ENCODE measurements around the gene DNAJA3.

Gene DNAJA3

GRCh38 chr16:4428500-4428899 lies 2.8 kb downstream of the DNAJA3 start:
- Histone ChIP-seq H3K36me3 (ENCODE audit: control insufficient read depth in 1 of 2, insufficient read depth in 2 of 2, low read length in 2 of 2) (peaks cover 0 to 7% of the 10 kb centered on the region in 2 donors), H3K27ac (ENCODE audit: low read length) (no peak overlapping the region), H3K27me3 (ENCODE audit: low read depth, low read length) (no peaks in the 10 kb centered on the region), H3K4me3 (ENCODE audit: low read depth in 1 of 2, low read length in 2 of 2) (no peak overlapping the region), H3K9me3 (ENCODE audit: control insufficient read depth in 1 of 2, low read length in 2 of 2) (no peaks in the 10 kb centered on the region), H3K4me1 (ENCODE audit: control insufficient read depth in 1 of 2, insufficient read depth in 2 of 2, low read length in 2 of 2) (peaks cover 6 to 18% of the 10 kb centered on the region in 2 donors)

GRCh38 chr16:4431023-4431422 lies 5.4 kb downstream of the DNAJA3 start:
- Histone ChIP-seq H3K4me1 (ENCODE audit: control insufficient read depth in 1 of 2, insufficient read depth in 2 of 2, low read length in 2 of 2) (peaks cover 6 to 14% of the 10 kb centered on the region in 2 donors), H3K27ac (ENCODE audit: low read length) (no peak overlapping the region), H3K36me3 (ENCODE audit: control insufficient read depth in 1 of 2, insufficient read depth in 2 of 2, low read length in 2 of 2) (peaks cover 18 to 19% of the 10 kb centered on the region in 2 donors), H3K27me3 (ENCODE audit: low read depth, low read length) (no peaks in the 10 kb centered on the region), H3K4me3 (ENCODE audit: low read depth in 1 of 2, low read length in 2 of 2) (no peak overlapping the region), H3K9me3 (ENCODE audit: control insufficient read depth in 1 of 2, low read length in 2 of 2) (no peaks in the 10 kb centered on the region)

GRCh38 chr16:4433228-4433627 lies 7.6 kb downstream of the DNAJA3 start:
- H3K9me3 ChIP-seq (ENCODE audit: control insufficient read depth in 1 of 2, low read length in 2 of 2), result no peaks in the 10 kb centered on the region
- H3K4me3 ChIP-seq (ENCODE audit: low read depth in 1 of 2, low read length in 2 of 2), result no peak overlapping the region
- H3K27ac ChIP-seq (ENCODE audit: low read length), result no peak overlapping the region
- H3K27me3 ChIP-seq (ENCODE audit: low read depth, low read length), result no peaks in the 10 kb centered on the region
- peaks cover 31 to 38% of the 10 kb centered on the region in 2 donors for H3K36me3 ChIP-seq (ENCODE audit: control insufficient read depth in 1 of 2, insufficient read depth in 2 of 2, low read length in 2 of 2)
- no peaks in the 10 kb centered on the region for H3K4me1 ChIP-seq (ENCODE audit: control insufficient read depth in 1 of 2, insufficient read depth in 2 of 2, low read length in 2 of 2)

DNA sequence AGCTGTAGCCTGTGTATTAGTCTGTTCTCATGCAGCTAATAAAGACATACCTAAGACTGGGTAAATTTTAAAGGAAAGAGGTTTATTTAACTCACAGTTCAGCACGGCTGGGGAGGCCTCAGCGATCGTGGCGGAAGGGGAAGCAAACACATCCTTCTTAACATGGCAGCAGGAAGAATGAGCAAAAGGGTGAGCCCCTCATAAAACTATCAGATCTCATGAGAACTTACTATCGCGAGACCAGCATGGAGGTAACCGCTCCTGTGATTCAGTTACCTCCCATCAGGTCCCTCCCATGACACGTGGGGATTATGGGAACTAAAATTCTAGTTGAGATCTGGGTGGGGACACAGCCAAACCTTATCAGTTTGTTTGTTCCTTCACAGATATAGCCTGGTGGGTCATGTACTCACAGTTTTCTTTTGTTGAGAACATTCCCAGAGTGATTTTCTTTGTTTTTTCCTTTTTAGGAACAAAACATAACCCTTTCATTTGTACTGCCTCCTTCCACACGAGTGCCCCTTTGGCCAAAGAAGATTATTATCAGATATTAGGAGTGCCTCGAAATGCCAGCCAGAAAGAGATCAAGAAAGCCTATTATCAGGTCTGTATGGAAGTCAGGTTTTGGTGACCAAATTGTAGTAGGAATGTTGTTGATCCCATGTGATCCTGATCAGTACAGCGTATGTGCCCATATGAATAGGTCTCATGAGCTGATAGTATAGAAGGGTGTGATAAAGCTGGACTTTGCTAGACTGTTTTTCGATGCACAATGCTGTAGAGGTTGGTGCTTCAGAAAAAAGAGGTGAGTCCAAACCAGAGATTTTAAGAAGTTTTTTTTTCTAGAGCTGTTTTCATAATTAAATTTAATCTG lies 8.5 kb downstream of the DNAJA3 start:
- no peaks in the 10 kb centered on the region for H3K27me3 ChIP-seq (ENCODE audit: low read depth, low read length)

GRCh38 chr16:4435337-4436067 lies 9.8 kb downstream of the DNAJA3 start:
- Histone ChIP-seq H3K27me3 (ENCODE audit: low read depth, low read length) (no peaks in the 10 kb centered on the region), H3K9me3 (ENCODE audit: control insufficient read depth in 1 of 2, low read length in 2 of 2) (no peaks in the 10 kb centered on the region), H3K27ac (ENCODE audit: low read length) (no peak overlapping the region), H3K4me1 (ENCODE audit: control insufficient read depth in 1 of 2, insufficient read depth in 2 of 2, low read length in 2 of 2) (no peaks in the 10 kb centered on the region), H3K36me3 (ENCODE audit: control insufficient read depth in 1 of 2, insufficient read depth in 2 of 2, low read length in 2 of 2) (peaks cover 40 to 48% of the 10 kb centered on the region in 2 donors), H3K4me3 (ENCODE audit: low read depth in 1 of 2, low read length in 2 of 2) (no peak overlapping the region)

More for the DNA sequence above, 8.5 kb downstream of the DNAJA3 start:
- Histone ChIP-seq H3K36me3 (ENCODE audit: control insufficient read depth in 1 of 2, insufficient read depth in 2 of 2, low read length in 2 of 2) (peaks cover 33 to 38% of the 10 kb centered on the region in 2 donors), H3K4me3 (ENCODE audit: low read depth in 1 of 2, low read length in 2 of 2) (no peak overlapping the region), H3K4me1 (ENCODE audit: control insufficient read depth in 1 of 2, insufficient read depth in 2 of 2, low read length in 2 of 2) (no peaks in the 10 kb centered on the region), H3K27ac (ENCODE audit: low read length) (no peak overlapping the region), H3K9me3 (ENCODE audit: control insufficient read depth in 1 of 2, low read length in 2 of 2) (no peaks in the 10 kb centered on the region)

DNA sequence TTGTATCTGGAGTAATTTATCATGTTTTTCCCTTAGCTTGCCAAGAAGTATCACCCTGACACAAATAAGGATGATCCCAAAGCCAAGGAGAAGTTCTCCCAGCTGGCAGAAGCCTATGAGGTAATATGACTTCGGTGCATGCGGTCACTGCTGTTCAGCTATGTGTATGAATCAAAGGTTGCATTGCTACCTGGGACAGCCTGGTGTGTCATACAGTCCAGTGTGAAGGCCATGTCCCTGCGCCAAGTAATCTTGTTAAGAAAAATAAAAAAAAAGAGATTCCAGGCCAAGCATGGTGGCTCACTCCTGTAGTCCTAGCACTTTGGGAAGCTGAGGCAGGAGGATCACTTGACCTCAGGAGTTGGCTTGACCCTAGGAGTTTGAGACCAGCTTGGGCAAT lies 11.7 kb downstream of the DNAJA3 start:
- Histone ChIP-seq H3K4me3 (ENCODE audit: low read depth in 1 of 2, low read length in 2 of 2) (no peak overlapping the region), H3K27me3 (ENCODE audit: low read depth, low read length) (no peaks in the 10 kb centered on the region), H3K36me3 (ENCODE audit: control insufficient read depth in 1 of 2, insufficient read depth in 2 of 2, low read length in 2 of 2) (peaks cover 58 to 61% of the 10 kb centered on the region in 2 donors), H3K9me3 (ENCODE audit: control insufficient read depth in 1 of 2, low read length in 2 of 2) (no peaks in the 10 kb centered on the region), H3K27ac (ENCODE audit: low read length) (no peak overlapping the region), H3K4me1 (ENCODE audit: control insufficient read depth in 1 of 2, insufficient read depth in 2 of 2, low read length in 2 of 2) (no peaks in the 10 kb centered on the region)

DNA sequence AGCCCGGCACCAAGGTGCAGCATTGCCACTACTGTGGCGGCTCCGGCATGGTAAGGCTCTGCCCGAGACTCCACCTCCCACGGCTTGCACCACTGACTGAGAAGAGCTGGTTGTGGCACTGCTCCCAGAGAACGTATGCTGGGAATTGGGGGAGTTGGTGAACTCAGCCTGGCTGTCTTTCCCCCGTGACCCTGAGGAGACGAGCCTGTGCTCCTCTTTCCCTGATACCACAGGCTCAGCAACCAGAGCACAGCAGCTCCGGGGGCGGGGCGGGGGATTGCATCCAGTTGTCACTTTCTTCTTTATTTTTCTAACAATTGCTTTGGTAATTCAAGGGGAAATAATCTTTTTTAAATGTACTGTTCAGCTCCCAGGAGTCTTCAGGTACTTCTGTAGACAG lies 16.7 kb downstream of the DNAJA3 start:
- no peaks in the 10 kb centered on the region for H3K4me1 ChIP-seq (ENCODE audit: control insufficient read depth in 1 of 2, insufficient read depth in 2 of 2, low read length in 2 of 2)
- no peaks in the 10 kb centered on the region for H3K27me3 ChIP-seq (ENCODE audit: low read depth, low read length)
- H3K9me3 ChIP-seq (ENCODE audit: control insufficient read depth in 1 of 2, low read length in 2 of 2), result no peaks in the 10 kb centered on the region
- no peak overlapping the region for H3K27ac ChIP-seq (ENCODE audit: low read length)
- no peak overlapping the region for H3K4me3 ChIP-seq (ENCODE audit: low read depth in 1 of 2, low read length in 2 of 2)
- peaks cover 63 to 82% of the 10 kb centered on the region in 2 donors for H3K36me3 ChIP-seq (ENCODE audit: control insufficient read depth in 1 of 2, insufficient read depth in 2 of 2, low read length in 2 of 2)

DNA sequence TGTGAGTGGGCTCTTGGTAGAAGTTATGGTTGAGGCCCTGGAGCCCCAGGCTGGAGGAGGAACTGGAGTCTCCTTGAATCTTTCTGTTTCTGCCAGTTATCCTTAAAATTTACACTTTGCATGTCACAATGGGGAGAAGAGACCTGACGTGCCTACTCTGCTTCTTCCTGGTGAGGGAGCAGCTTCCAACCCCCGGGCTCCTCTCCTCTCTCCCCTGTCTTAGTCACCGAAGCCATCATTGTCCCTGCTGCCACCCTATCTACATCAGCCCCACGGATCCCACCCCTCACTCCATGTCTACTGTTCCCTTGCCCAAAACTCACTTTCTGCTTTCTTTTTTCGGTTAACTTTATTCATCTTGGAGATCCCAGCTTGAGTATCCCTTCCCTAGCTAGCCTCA lies 17.6 kb downstream of the DNAJA3 start:
- H3K27me3 ChIP-seq (ENCODE audit: low read depth, low read length), result no peaks in the 10 kb centered on the region
- H3K4me3 ChIP-seq (ENCODE audit: low read depth in 1 of 2, low read length in 2 of 2), result no peak overlapping the region
- H3K36me3 ChIP-seq (ENCODE audit: control insufficient read depth in 1 of 2, insufficient read depth in 2 of 2, low read length in 2 of 2), result peaks cover 59 to 80% of the 10 kb centered on the region in 2 donors
- H3K9me3 ChIP-seq (ENCODE audit: control insufficient read depth in 1 of 2, low read length in 2 of 2), result no peaks in the 10 kb centered on the region
- no peak overlapping the region for H3K27ac ChIP-seq (ENCODE audit: low read length)
- H3K4me1 ChIP-seq (ENCODE audit: control insufficient read depth in 1 of 2, insufficient read depth in 2 of 2, low read length in 2 of 2), result no peaks in the 10 kb centered on the region

GRCh38 chr16:4443986-4444385 lies 18.3 kb downstream of the DNAJA3 start:
- H3K27me3 ChIP-seq (ENCODE audit: low read depth, low read length), result no peaks in the 10 kb centered on the region
- H3K27ac ChIP-seq (ENCODE audit: low read length), result no peak overlapping the region
- no peak overlapping the region for H3K4me3 ChIP-seq (ENCODE audit: low read depth in 1 of 2, low read length in 2 of 2)
- H3K36me3 ChIP-seq (ENCODE audit: control insufficient read depth in 1 of 2, insufficient read depth in 2 of 2, low read length in 2 of 2), result peaks cover 58 to 87% of the 10 kb centered on the region in 2 donors
- H3K9me3 ChIP-seq (ENCODE audit: control insufficient read depth in 1 of 2, low read length in 2 of 2), result no peaks in the 10 kb centered on the region
- H3K4me1 ChIP-seq (ENCODE audit: control insufficient read depth in 1 of 2, insufficient read depth in 2 of 2, low read length in 2 of 2), result no peaks in the 10 kb centered on the region

GRCh38 chr16:4450430-4450829 lies 24.8 kb downstream of the DNAJA3 start:
- peaks cover 51 to 85% of the 10 kb centered on the region in 2 donors for H3K36me3 ChIP-seq (ENCODE audit: control insufficient read depth in 1 of 2, insufficient read depth in 2 of 2, low read length in 2 of 2)
- H3K27ac ChIP-seq (ENCODE audit: low read length), result no peak overlapping the region

DNA sequence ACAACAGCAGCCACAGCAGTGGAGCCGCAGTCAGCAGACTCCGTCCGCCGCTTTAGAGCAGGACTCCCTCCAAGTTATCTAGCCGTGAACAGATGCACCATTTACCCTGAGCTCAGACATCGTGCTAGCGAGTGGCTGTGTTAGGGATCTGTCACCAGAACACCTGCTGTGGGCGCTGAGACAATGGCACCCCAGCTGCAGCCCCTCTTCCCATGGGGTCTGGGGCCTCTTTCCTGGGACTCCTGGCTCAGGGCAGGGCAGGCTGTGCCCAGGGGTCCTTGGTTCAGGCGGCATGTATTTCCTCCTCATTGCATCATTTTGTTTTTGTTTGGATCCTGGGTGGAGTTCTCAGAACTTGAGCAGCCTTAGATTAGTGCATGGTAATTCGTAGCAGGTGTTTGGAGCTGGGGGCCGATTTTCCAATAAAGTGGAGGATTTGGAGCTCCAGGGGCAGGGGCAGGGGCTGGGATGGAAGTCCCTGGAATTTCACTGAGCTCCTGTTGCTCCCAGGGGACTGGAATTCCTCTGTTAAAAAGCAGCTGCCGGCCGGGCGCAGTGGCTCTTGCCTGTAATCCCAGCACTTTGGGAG lies 25.4 kb downstream of the DNAJA3 start:
- no peak overlapping the region for H3K27ac ChIP-seq (ENCODE audit: low read length)

More at GRCh38 chr16:4450430-4450829, 24.8 kb downstream of the DNAJA3 start:
- Histone ChIP-seq H3K4me3 (ENCODE audit: low read depth in 1 of 2, low read length in 2 of 2) (no peak overlapping the region), H3K9me3 (ENCODE audit: control insufficient read depth in 1 of 2, low read length in 2 of 2) (no peaks in the 10 kb centered on the region), H3K4me1 (ENCODE audit: control insufficient read depth in 1 of 2, insufficient read depth in 2 of 2, low read length in 2 of 2) (no peaks in the 10 kb centered on the region), H3K27me3 (ENCODE audit: low read depth, low read length) (no peaks in the 10 kb centered on the region)

More for the DNA sequence above, 25.4 kb downstream of the DNAJA3 start:
- Histone ChIP-seq H3K4me3 (ENCODE audit: low read depth in 1 of 2, low read length in 2 of 2) (no peak overlapping the region), H3K36me3 (ENCODE audit: control insufficient read depth in 1 of 2, insufficient read depth in 2 of 2, low read length in 2 of 2) (peaks cover 57 to 85% of the 10 kb centered on the region in 2 donors), H3K27me3 (ENCODE audit: low read depth, low read length) (no peaks in the 10 kb centered on the region), H3K4me1 (ENCODE audit: control insufficient read depth in 1 of 2, insufficient read depth in 2 of 2, low read length in 2 of 2) (no peaks in the 10 kb centered on the region), H3K9me3 (ENCODE audit: control insufficient read depth in 1 of 2, low read length in 2 of 2) (no peaks in the 10 kb centered on the region)
